Heart left ventricle (tissue), 13 donors: ENCODE measurements around the gene NEUROD6.

Experiments used
- POLR2A ChIP-seq, 2 donors: fragments of 450-650 bp; IDR thresholded peaks; one replicate each; pipeline ENCODE4 v1.6.1; 2017; ENCODE audit warnings: antibody characterized with exemption in 2 of 2, mild to moderate bottlenecking in 2 of 2, moderate library complexity in 2 of 2
- TF ChIP-seq, protein P1 (sequence below), 12 donors: fragments of 200-600 bp; sonication (generic) in 4 of 12; IDR thresholded peaks; one replicate each; pipeline versions ENCODE4 v1.5.0 to v1.8.0; 2018 to 2022; ENCODE audit warnings: antibody characterized with exemption in 12 of 12, mild to moderate bottlenecking in 5 of 12
- donor health status: ischemic (EF 13 %, LVEDD 7.1; RV severe dilation, severe dysfunction).
- donor health status: DM: no; HTN: yes; CAD: no.
- donor health status: DM: no; HTN: no; CAD: no.
- donor health status: ischemic (EF 25% LVEDD 6.9; RV normal size, moderate dysfunction).
- donor health status: ischemic (EF 25% LVEDD 5.7; RV mildly dilated, moderate dysfunction).
- donor health status: ischemic (EF 35%, LVEDD 5.7; RV mildly dilated, moderate dysfunction).
- donor health status: nonischemic (EF 11% LVEDD 7.7; RV severe dilation, severe dysfunction).
- donor health status: DM: yes; HTN: yes; CAD: no.
- donor health status: PGD.
- donor health status: ischemic (EF 29% LVEDD 5.4; RV normal size, mild dysfunction).
- donor health status: nonischemic (EF 23%, LVEDD 6.1; RV moderate dilation, normal function).

DNA sequence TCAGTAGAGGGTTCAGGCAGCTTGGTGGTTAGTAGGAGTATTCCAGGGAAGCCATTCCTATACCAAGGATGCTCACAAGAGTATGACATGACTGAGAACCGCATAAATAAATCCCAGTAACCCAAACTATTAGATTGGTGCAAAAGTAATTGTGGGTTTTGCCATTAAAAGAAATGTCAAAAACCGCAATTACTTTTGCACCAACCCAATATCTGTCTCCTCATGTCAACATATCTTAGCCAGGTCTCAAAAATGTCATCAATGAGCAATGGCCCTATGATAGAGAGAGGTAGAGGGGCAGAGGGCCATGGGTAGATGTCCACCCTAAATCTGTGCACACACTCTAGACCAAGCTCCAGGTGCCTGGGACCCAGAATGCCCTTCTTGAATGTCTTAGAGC is 23.6 kb downstream of the NEUROD6 start:
- TF ChIP-seq POLR2A (IDR thresholded peaks at IDR 0.05), result no peak
- TF ChIP-seq, protein P1, sequence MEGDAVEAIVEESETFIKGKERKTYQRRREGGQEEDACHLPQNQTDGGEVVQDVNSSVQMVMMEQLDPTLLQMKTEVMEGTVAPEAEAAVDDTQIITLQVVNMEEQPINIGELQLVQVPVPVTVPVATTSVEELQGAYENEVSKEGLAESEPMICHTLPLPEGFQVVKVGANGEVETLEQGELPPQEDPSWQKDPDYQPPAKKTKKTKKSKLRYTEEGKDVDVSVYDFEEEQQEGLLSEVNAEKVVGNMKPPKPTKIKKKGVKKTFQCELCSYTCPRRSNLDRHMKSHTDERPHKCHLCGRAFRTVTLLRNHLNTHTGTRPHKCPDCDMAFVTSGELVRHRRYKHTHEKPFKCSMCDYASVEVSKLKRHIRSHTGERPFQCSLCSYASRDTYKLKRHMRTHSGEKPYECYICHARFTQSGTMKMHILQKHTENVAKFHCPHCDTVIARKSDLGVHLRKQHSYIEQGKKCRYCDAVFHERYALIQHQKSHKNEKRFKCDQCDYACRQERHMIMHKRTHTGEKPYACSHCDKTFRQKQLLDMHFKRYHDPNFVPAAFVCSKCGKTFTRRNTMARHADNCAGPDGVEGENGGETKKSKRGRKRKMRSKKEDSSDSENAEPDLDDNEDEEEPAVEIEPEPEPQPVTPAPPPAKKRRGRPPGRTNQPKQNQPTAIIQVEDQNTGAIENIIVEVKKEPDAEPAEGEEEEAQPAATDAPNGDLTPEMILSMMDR (IDR thresholded peaks at IDR 0.05), result no peak
